ENCODE data around the gene SNX2.
"Not testable (repeated sequence)": the region's sequence is repeated elsewhere in the genome, so short reads cannot be mapped to it uniquely, and the experiment has no call there.

The SNX2 gene

GRCh38 chr5:122844136-122844909 lies 69.4 kb downstream of the SNX2 start:
- DNase-seq (ENCODE audit: low read depth) = no peak

GRCh38 chr5:122844910-122845228 lies 70.0 kb downstream of the SNX2 start:
- DNase-seq (ENCODE audit: low read depth) = peak; percentile 2

GRCh38 chr5:122845229-122846050 lies 70.6 kb downstream of the SNX2 start, which contains the start of gene SNX24:
TSS of gene SNX24 (plus strand) at chr5:122845613. CDS start at chr5:122845634, 21 bp downstream.
- peak; percentile 55 for DNase-seq (ENCODE audit: low read depth)

- no peak for DNase-seq (ENCODE audit: low read depth)
Observed at GRCh38 chr5:122846051-122846550, 71.2 kb downstream of the SNX2 start.

GRCh38 chr5:122847687-122848081 lies 72.8 kb downstream of the SNX2 start:
- DNase-seq (ENCODE audit: low read depth) = no peak

- no peak for DNase-seq (ENCODE audit: low read depth)
Observed at GRCh38 chr5:122849771-122850170, 74.9 kb downstream of the SNX2 start.

GRCh38 chr5:122857538-122857937 lies 82.7 kb downstream of the SNX2 start:
- DNase-seq (ENCODE audit: low read depth) = not testable (repeated sequence)

- no peak for DNase-seq (ENCODE audit: low read depth)
Observed at GRCh38 chr5:122858451-122858850, 83.6 kb downstream of the SNX2 start.

- DNase-seq (ENCODE audit: low read depth) = no peak
Observed at GRCh38 chr5:122863240-122863639, 88.4 kb downstream of the SNX2 start.

GRCh38 chr5:122863721-122864120 lies 88.8 kb downstream of the SNX2 start:
- DNase-seq (ENCODE audit: low read depth) = no peak

GRCh38 chr5:122864400-122864799 lies 89.5 kb downstream of the SNX2 start:
- no peak for DNase-seq (ENCODE audit: low read depth)

- no peak for DNase-seq (ENCODE audit: low read depth)
Observed at GRCh38 chr5:122864842-122865241, 90.0 kb downstream of the SNX2 start.

GRCh38 chr5:122870219-122870856 lies 95.5 kb downstream of the SNX2 start:
- DNase-seq (ENCODE audit: low read depth) = no peak

GRCh38 chr5:122871661-122872060 lies 96.8 kb downstream of the SNX2 start:
- DNase-seq (ENCODE audit: low read depth) = no peak

- no peak for DNase-seq (ENCODE audit: low read depth)
Observed at GRCh38 chr5:122874179-122874875, 99.4 kb downstream of the SNX2 start.

- no peak for DNase-seq (ENCODE audit: low read depth)
Observed at GRCh38 chr5:122877518-122877917, 102.6 kb downstream of the SNX2 start.

- DNase-seq (ENCODE audit: low read depth) = no peak
Observed at GRCh38 chr5:122879076-122879475, 104.2 kb downstream of the SNX2 start.

All from stimulated activated CD8-positive, alpha-beta memory T cell treated with anti-CD3 and anti-CD28 coated beads, Interleukin-12 subunit alpha, Interleukin-12 subunit beta, amount 100 ng/mL, for 4 hours (primary cell).